GM19397 (cell line): ENCODE data around the gene TMEM255A.
A peak's percentile ranks its signal among the peaks of the same experiment; 100 is the strongest.
"Not testable (repeated sequence)": the region's sequence is repeated elsewhere in the genome, so short reads cannot be mapped to it uniquely, and the experiment has no call there.

ENCODE experiments used
- ATAC-seq: cut with Tn5 transposase; IDR thresholded peaks from one replicate; pipeline ENCODE4 v1.9.1; 2021; ENCODE audit warnings: mild to moderate bottlenecking, moderate library complexity; ENCODE audit not compliant: unreplicated experiment

The TMEM255A gene

DNA sequence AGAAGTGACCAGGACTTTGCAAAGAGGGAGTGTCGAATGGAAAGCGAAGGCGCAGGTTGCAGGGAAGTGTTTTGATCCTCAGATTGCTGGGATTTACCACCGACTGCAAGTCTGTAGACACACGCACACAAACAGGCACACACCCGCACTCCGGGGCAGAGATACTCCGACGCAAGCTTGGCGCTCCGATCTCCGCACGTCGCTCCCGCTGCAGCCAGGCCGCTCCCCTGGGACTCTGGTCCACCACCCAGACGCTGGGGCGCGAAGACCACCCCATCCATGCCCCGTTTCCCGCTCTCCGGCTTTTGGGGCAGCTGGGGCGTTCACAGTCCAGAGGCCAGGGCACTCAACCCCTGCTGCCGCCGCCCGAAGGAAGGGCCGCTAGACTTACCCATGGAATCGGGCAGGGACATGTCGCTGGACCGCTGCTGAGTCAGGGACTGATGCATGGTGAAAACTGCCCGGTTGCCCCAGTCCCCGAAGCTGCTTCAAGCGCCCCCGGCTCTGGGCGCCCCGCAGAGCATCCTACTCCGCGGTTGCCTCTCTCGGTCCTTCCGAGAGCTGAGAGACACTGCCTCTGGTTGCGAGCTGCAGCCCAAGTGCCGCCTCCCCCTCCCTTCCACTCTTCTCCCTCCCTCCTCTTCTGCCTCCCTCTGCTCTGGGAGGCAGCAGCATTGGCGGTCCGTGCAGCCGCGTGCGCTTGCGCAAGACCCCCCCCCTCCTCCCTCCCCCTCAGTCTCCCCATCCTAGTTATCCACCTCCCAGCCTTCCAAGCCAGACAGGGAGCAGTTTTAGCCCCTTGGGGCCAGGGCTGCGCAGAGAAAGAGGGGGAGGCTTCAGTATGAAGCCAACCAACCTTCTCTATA is at the start of gene TMEM255A:
Gene TMEM255A (minus strand): TSS at position 601 of the 866 bp plus-strand sequence. CDS start 152 bp downstream, at position 449.
- no peak for ATAC-seq

DNA sequence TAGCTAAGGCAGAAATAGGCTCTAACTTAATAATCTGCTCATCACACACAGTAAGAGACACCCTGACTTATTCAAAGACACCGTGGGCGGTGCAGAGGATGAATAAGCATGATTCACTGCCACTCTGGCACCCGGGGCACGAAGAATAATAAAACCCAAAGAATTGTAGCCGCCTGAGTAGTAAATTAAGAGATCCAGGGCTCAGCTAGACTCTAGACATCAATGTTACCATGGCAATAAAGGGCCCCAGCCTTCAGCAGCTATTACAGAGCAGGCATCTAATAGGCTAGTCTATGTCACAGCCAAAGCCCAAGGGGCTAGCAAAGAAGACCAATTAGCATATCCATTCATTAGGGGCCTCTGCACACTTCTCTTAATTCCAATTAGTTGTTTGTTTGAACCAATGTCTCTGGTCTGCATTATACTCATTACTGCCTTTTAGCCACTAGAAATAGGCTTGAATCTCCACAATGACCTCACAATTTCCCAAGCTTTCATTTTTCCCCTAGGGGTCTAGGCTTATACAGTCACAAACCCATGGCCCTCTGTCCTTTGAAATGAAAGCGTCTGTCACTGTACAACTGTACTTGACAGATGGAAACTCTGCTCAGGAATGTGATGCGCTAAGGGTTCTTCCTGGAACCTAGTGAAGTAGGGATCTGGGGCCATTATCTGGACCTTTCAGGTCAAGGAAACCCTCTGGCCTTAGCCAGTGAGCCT is 47.6 kb upstream of the TMEM255A start:
- no peak for ATAC-seq

DNA sequence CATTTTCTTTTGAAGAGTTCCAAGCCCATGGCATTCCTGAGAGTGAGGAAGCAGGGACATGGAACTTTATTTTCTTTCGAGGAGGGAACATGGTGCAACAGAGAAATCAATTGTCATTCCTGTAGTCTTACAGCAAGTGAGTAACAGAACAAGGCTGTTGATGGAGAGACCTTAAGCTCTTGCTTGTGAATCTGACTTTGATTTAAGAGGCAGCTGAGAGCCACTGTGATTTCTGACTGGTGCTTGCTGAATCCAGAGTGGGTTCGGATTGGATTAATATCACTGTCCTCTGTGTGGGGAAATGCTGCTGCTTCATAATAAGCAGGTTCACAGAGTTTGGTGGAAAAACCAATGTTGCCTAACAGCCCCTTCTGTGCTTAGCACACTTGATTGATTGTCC is 45.9 kb upstream of the TMEM255A start:
- ATAC-seq = no peak

DNA sequence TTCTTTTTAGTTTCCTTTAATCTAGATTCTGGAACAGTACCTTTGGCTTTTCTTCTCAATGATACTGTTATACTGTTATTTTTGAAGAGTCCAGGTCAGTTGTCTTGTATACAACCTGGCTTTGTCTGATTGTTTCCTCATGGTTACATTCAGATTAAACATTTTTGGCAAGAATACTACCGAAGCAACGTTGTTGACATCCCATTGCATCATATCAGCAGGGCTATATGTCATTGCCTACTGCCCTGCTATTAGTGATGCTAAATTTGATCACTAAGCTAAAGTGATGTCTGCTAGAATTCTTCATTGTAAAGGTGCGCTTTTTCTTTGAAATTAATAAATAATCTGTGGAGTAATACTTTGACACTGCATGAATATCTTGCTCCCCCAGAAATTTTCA is 44.8 kb upstream of the TMEM255A start:
- ATAC-seq = no peak

DNA sequence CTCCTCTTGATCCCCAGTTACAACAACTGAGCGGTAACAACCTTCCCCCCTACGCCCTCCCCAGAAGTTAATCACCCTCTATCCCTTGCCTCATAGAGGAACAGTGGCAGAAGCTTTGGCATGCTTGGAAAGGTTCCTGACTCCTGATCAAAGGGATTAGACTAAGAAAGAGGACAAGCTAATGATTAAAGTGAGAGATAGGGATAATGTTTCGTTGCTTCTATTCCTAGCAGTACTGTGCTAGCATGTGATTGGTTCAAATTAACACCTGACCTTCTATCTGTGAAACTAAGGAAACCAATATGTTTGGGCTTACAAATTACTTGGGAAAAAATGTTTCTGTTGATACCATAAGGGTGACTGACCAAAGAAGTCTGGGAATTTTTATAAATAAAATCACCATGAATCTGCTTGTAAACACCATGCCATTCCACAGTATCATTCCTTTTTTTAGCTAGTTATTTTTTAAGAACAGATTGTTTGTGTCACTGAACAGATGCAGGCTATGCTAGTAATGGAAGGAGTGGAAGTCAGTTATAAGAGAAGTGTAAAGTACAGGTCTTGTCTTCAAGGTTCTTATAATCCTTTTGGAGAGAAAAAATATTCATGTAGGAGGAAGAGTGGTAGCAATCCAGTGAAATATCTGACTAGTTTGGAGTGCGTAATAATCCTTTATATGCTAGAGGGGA is 39.3 kb upstream of the TMEM255A start:
- ATAC-seq = no peak

DNA sequence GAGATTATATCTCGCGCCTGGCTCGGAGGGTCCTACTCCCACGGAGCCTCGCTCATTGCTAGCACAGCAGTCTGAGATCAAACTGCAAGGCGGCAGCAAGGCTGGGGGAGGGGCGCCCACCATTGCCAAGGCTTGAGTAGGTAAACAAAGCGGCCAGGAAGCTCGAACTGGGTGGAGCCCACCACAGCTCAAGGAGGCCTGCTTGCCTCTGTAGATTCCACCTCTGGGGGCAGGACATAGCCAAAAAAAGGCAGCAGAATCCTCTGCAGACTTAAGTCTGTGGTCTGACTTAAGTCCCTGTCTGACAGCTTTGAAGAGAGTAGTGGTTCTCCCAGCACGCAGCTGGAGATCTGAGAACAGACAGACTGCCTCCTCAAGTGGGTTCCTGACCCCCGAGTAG is 33.3 kb upstream of the TMEM255A start:
- ATAC-seq = not testable (repeated sequence)

DNA sequence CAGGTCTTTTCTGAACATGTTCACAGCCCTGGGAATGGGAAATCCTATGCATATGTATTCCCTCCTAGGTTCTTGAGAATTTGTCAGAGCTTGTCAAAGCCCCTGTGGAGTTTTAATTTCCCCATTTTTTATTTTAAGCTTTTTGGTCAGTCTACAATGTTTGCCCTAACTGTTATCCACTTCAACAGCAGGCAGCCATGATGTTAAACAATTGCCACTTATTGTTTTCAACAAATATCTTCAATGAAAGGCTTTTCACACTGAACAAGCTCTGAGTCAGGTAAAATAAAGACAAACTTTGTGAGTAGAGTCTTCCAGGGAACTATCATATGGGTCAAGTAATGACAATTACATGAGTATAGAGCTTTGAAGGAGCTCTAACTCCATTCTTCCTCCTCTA is 25.6 kb upstream of the TMEM255A start:
- no peak for ATAC-seq

DNA sequence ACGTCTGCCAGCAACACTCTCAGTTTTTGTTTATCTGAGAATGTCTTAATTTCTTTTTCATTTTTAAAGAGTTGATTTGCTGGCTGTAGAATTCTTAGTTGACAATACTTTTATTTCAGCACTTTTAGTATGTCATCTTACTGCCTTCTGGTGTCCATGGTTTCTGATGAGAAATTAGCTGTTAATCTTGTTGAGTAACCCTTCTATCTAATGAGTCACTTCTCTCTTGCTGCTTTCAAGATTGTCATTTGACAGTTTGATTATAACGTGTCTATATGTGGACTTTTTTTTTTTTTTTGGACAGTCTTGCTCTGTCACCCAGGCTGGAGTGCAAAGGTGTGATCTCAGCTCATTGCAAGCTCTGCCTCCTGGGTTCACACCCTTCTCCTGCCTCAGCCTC is 24.0 kb upstream of the TMEM255A start:
- ATAC-seq = no peak

DNA sequence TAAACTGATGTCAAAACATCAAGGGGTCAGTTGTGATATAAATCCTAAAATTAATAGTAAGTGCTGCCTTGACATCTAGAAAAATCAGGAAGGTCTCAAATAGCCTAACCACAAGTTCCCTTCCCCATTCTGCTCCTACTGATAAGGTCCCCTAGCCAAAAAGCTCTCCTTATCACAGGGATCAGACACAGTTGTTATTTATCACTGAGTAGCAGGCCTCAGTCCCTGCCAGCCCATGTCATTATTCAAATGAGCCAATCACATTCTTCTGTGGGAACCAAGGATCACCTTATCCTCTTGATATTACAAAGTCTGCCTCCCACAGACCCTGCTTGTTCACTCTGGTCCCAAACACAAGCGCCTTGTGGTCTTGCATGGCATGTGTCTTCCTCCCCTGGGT is 23.3 kb upstream of the TMEM255A start:
- no peak for ATAC-seq

DNA sequence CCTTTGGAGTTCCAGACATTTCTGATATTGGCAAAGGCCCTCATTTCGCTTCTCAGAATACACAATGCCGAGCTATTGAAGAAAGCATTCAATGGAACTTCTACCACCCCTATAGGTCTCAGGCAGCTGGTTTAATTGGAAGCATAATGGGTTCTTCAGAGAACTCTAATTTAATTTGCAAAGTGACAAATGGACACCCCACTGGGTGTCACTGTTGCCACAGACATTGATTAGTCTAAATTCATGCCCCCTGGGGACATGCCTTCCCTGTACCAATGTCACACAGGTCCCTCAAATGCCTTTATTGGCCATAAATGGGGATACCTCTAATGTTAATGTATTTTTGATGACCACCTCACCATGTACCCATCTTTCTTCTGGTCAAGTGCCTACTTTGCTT is 22.9 kb upstream of the TMEM255A start:
- no peak for ATAC-seq

DNA sequence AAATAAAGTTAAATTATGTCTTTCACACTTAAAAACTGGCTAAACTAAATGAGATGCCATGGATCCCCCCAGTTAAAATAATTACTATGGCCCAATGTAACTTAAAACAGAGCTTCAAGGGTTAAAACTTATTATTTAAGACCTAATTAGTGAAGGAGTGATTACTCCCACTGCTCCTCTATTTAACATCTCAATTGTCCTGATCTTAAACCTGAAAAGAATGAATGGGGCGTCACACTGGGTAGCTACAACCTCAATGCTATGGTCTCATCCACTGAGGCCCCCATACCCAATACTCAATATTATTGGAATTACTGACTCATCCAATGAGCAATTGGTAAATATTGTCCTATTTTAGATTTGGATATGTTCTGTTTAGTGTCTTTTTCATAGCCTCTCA is 21.1 kb upstream of the TMEM255A start:
- ATAC-seq = no peak

DNA sequence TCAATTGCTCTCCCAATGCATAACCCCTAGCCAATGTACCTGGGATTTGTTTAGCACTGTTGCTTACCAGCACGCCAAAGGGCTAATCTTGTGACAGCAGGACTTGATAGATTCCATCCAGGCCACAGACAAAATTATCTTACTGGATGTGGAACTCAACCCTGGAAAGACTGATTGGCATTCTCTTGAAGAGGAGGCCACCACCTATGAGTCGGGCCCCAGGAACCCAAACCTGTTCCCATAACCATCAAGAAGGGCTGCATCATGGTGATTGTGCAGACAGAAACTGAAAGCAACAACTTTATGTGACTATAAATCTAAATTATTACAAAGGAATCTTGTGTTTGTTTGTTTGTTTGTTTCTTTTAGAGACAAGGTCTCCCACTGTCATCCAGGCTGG is 19.9 kb upstream of the TMEM255A start:
- no peak for ATAC-seq

DNA sequence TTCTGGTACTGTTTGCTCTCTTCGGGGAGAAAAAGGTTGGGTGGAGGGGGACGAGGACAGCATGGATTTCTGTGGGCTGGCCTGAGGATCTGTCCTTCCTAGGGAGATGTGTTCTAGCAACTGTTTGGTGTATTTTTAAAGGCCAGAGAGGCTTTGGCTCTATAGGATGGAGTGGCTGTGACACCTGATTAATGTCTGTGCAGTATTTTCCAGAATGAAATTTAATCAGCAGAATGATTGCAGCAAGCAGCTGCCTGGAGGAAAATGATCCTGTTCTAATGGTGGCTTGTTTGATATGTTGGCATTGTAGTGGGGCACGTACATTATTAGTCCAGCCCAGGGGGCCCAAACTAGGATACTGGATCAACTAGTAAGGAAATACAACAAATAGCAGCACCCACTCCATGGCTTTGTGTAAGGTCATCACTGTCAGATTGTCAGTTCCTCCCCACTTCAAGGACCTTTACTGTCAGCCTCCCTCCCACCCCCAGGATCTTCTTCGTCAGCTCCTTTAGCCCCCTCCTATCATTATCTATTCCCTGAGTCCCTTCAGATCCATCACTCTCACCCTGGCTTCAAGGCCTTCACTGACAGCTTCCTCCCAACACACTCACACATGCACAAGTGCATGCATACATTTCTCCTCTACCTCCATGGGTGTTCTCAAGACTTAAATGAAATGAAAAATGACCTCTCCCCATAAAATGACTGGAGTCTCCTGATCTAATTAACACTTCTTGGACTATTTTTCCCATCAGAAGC is 10.4 kb upstream of the TMEM255A start:
- ATAC-seq = no peak

DNA sequence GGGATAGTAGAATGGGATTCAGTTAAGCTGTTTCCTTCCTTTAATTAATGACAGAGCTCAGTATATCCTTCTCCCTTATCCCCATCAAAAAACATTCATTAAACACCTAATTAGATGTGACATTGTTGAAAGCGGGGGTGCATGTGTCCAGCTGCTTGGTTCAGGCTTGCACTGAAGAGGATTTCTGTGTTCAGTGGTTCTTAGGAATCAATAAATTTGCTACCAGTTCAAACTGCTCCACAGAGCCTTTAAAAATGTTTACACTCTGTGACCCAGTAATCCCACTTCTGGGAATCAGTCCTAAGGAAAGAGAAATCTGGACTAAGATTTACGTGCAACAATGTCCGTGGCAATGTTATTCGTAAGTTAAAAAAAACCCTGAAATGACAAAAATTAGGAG is 7.2 kb upstream of the TMEM255A start:
- ATAC-seq = no peak

DNA sequence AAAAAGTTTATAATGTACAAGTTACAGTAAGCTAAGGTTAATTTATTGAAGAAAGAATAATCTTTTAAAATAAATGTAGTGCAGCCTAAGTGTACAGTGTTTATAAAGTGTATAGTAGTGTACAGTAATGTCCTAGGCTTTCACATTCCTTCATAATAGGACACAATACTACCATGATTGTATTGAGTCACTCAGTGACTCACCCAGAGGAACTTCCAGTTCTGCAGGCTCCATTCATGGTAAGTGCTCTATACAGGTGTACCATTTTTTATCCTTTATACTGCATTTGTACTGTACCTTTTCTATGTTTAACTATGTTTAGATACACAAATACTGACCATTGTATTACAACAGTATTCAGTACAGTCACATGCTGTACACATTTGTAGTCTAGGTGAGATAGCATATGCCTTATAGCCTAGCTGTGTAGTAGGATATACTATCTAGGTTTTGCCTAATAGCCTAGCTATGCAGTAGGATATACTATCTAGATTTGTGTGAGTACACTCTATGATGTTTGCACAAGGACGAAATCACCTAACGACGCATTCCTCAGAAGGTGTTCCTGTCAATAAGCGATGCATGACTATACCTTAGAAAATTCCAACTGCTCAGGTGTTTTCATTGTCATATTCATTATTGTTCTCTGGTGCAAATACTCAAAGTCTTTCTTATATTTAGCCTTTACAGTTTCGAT is 5.5 kb upstream of the TMEM255A start:
- no peak for ATAC-seq

DNA sequence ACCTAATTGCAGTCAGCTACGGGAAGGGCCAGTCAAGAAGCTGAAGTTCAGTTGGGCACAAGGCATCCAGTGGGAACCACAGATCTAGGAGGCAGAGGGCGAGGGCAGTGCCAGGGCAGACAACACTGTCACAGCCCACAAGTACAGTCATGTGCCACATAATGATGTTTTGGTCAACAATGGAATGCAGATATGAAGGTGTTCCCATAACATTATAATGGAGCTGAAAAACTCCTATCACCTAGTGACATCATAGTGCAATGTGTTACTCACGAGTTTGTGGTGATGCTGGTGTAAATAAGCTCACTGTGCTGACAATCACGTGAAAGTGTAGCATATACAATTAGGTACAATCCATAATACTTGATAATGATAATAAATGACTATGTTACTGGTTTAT is 4.5 kb upstream of the TMEM255A start:
- no peak for ATAC-seq

DNA sequence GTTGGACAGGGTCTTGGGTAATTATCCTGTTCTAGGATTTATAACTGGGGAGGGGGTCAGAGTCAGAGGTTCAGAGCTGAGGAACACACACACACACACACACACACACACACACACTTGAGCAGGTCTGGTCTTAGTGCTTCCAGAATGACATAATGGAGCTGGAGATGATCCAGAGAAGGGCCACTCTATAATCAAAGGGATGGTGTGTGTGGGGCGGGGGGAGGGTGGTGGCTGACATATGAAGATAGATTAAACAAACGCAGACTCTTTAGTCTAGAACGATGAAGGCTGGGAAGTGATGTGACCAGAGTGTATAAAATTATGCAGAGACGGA is 434 bp upstream of the TMEM255A start:
- no peak for ATAC-seq

DNA sequence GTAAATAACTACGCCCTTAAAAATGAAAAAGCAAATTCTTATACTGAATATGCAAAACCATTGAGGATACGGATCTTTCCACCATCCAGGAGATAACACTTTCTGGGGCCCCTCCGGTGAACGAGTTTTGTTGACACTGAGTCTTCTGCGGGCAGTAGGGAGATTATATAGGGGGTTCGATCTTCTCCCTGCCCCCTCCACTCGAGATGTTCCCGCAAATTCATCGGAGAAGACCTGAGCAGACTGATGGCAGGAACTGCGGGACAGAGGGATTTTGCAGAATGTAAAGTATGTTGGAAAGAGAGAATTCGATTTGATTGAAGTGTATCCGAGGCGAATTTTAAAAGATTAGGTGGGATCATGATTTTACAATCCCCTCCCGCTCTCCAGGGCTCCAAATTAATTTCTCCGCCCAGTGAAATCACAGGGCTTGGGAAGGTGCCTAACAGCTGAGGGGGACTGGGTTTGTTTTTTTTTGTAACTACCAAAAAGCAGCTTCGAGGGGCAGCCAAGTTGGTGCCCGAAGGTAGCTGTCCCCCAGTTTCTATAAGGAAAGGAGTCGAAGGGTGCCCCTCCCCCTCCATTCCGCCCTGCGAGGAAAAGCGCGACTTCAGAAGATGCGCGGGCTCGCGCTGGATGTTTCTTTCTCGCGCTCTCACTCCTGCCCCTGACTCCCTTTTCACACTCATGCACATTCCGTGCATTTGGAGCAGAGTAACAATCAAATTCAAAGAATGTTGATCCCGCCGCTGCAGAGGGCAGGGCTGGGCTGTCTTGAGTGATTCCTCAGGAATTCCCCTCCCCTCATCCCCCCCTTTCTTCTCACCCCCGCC is 1.2 kb downstream of the TMEM255A start:
- no peak for ATAC-seq

DNA sequence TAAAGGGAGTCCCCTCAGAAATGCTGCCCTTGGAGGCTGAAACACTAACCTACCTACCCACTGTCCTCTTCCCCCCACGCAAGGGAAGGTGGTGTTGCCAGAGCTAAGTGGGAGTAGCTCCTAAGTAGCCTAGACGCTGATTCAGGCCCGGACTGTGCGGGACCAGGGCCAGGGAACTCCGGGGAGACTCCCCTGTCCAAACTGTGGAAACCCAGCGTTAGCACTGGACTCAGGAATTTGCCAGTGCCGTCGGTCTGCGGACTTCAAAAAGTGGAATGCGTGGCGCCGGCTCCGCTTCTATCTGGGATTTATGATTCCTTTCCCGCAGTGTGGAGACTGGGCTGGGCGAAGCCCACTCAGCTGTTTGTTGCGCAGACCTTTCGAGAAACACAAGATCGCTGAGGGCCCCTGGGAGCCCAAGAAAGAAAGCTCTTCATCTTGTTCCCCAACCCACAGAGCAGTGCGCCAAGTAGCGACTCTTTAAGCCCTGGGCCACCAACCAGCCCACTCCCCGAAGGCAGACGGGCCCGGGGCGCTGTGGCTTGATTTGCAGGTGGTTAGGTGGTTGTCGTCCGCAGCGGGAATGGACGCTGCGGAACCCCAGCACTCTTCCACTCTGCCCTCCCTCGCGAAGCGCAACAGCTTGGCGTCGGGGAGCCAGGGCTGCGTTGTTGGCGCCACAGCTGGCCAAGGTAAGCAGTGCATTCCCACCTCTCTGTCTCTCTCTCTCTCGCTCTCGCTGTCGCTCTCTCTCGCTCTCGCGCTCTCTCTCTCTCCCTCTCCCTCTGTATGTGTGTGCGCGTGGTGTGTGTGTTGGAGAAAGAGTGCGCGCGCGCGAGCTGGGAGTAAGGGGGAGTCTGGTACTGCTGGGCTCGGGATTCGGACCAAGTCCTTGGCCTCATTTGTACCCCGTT is 2.0 kb downstream of the TMEM255A start:
- ATAC-seq = peak; percentile 94
